GM18502 (cell line): ENCODE data around the gene RPL22L1.
"Not testable (repeated sequence)": the region's sequence is repeated elsewhere in the genome, so short reads cannot be mapped to it uniquely, and the experiment has no call there.

ENCODE experiments used
- ATAC-seq: cut with Tn5 transposase; IDR thresholded peaks from one replicate; pipeline ENCODE4 v1.9.1; 2021; ENCODE audit warnings: mild to moderate bottlenecking; ENCODE audit not compliant: unreplicated experiment, poor library complexity

Gene RPL22L1

GRCh38 chr3:170836491-170836890 lies 33.5 kb downstream of the RPL22L1 start:
- ATAC-seq = no peak

DNA sequence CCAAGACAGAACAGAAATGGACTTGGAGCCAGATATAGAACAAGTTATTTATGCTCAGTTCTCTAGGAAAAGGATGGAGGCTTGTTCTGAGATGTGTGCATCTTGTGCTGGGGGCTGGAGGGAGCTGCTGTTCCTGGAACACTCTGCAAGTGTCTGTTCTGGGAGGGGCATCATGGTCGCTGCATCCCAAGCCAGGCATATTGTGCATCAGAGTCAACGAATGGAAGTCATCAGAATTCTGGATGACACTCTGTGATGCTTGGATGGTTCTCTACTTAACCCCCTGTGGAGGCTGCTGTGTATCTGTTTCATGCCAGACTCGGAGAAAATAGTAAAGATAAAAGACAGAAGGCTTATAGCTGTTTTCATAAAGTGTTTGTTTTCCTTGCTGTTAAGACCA lies 34.7 kb downstream of the RPL22L1 start:
- ATAC-seq = no peak

DNA sequence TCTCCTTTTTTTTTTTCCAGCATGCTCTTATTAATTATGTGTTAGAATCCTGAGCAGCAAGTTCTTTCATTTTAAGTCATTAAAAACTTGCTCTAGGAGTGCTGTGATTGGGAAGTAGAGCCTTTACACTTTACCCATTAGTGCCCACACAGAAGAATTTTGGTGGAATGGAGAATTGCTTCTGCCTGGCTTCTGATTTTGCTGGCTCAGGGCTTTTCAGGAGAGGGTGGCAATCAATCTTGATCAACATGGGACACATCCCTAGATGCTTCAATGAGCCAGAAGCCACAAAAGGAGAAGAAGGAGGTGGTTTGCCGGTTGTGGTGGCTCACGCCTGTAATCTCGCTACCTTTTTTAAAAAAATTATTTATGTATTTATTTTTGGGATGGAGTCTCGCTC lies 39.4 kb downstream of the RPL22L1 start:
- no peak for ATAC-seq

GRCh38 chr3:170829546-170830272 lies 40.3 kb downstream of the RPL22L1 start:
- ATAC-seq = no peak

DNA sequence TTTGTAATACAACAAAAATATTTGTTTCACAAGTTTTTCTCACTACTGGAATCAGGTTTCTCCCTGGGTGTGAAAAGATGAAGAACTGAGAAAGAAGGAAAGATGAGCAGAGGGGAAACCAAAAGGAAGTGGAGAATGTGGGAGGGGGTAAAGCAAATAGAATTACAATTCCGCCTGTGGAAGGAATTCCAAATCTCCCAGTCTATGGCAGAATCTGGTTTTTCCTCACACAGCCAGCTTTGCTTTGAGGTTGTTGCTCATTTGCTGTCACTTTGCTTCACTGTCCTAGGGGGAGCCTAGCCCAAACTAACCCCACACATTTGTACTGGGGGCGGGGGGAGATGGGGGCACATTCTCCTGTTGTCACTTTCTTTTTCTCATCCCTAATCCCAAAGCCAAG lies 43.9 kb downstream of the RPL22L1 start:
- ATAC-seq = no peak

DNA sequence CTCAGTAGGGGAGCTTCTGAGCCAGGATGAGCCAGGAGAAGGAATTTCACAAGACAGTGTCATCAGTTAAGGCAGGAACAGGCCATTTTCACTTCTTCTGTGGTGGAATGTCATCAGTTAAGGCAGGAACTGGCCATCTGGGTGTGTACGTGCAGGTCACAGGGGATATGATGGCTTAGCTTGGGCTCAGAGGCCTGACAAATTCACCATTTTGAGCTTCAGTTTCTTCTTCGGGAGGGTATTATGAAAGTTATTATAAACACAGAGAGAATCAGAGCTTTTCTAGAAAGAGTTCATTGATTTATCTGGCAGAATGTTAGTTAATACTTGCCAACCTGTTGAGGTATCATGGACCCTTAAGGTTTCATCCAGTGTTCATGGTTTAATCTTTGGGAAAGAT lies 46.4 kb downstream of the RPL22L1 start:
- ATAC-seq = not testable (repeated sequence)

GRCh38 chr3:170818325-170818724 lies 51.7 kb downstream of the RPL22L1 start:
- ATAC-seq = not testable (repeated sequence)

GRCh38 chr3:170817471-170817870 lies 52.5 kb downstream of the RPL22L1 start:
- ATAC-seq = not testable (repeated sequence)

DNA sequence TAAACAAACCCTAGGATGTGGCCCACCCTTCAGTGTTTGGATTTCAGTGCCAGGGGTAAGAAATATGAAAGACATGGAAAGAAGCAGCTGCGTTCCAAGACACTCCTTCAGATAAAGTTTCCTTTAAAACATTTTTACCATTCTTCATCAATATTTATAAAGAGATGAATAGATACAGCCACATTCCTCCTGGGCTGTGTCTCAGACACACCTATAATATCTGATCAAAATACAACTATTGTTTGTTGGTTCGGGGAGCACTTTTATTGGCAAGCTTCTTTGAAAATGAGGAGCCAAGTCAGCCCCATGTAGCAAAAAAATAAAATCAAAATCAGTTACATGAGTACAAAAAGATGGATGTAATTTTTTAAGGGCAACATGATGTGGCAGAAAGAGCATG lies 53.2 kb downstream of the RPL22L1 start:
- ATAC-seq = no peak

- ATAC-seq = no peak
These were observed 53.7 kb downstream of the RPL22L1 start for GRCh38 chr3:170816341-170816740.

GRCh38 chr3:170815936-170816335 lies 54.1 kb downstream of the RPL22L1 start:
- no peak for ATAC-seq

GRCh38 chr3:170815340-170815739 lies 54.7 kb downstream of the RPL22L1 start:
- no peak for ATAC-seq
